Panc1 (cell line): ENCODE results near the gene GALNTL6. TPM values are rescaled to one million over a fixed set of nuclear protein-coding genes. Genes with fewer than 3 reads are reported as not detected.

Experiments used
- ATAC-seq: fragments of 200-7000 bp; cut with Tn5 transposase; 2 replicates; pipeline ENCODE4 v1.9.1; 2020; ENCODE audit warnings: mild to moderate bottlenecking, moderate library complexity
- BruUV-seq: library from RNA; stranded (reverse); fragments of 400-500 nt; replicated peaks from 2 replicates; lab custom pipeline; 2021; lab: Mats Ljungman, UMichigan
- CTCF ChIA-PET: fragments of 300-600 bp; sonication (Branson Sonifier 250); formaldehyde crosslinking; loops from one replicate; lab custom pipeline; 2022; ENCODE audit warnings: antibody characterized with exemption; lab: Charles Lee
- POLR2A ChIA-PET: fragments of 300-600 bp; sonication (Branson Sonifier 250); formaldehyde crosslinking; loops from one replicate; lab custom pipeline; 2022; ENCODE audit warnings: antibody characterized with exemption; lab: Charles Lee
- DNase-seq: peaks from one replicate; pipeline ENCODE4 v3.0.0-alpha.2; 2010; ENCODE audit warnings: low read depth, low spot score
- H3K27ac ChIP-seq: 2 replicates; pipeline ENCODE4 v1.5.1; 2011; ENCODE audit warnings: mild to moderate bottlenecking, low read length, inconsistent platforms
- H3K27me3 ChIP-seq: fragments of 200-500 bp; sonication (Bioruptor generic); 2 replicates; pipeline ENCODE4 v1.6.0; 2014; ENCODE audit warnings: low read length, inconsistent platforms; ENCODE audit not compliant: control insufficient read depth, insufficient read depth
- H3K36me3 ChIP-seq: fragments of 200-500 bp; sonication (Bioruptor generic); 2 replicates; pipeline ENCODE4 v1.5.1; 2014; ENCODE audit warnings: inconsistent platforms, mild to moderate bottlenecking, low read length, moderate library complexity; ENCODE audit not compliant: control insufficient read depth, insufficient read depth
- H3K4me1 ChIP-seq: 2 replicates; pipeline ENCODE4 v1.5.1; 2011; ENCODE audit warnings: inconsistent platforms, mild to moderate bottlenecking, low read length, moderate library complexity; ENCODE audit not compliant: control insufficient read depth, insufficient read depth
- H3K4me3 ChIP-seq, 2 experiments: 2 replicates each; pipeline ENCODE4 v1.5.1; 2011 to 2012; ENCODE audit warnings: low read depth in 2 of 2, low read length in 2 of 2, mild to moderate bottlenecking in 2 of 2, inconsistent platforms in 1 of 2, moderate library complexity in 1 of 2
- H3K9me3 ChIP-seq: fragments of 200-500 bp; sonication (Bioruptor generic); 2 replicates; pipeline ENCODE4 v1.5.1; 2014; ENCODE audit warnings: low read depth, mild to moderate bottlenecking, inconsistent platforms, low read length, moderate library complexity; ENCODE audit not compliant: control insufficient read depth, insufficient read depth
- CTCF ChIP-seq: fragments of 450-650 bp; IDR thresholded peaks from 2 replicates; pipeline ENCODE4 v1.5.1; 2017; ENCODE audit warnings: mild to moderate bottlenecking
- POLR2AphosphoS5 ChIP-seq: IDR thresholded peaks from 2 replicates; pipeline ENCODE4 v1.6.1; 2012; ENCODE audit warnings: mild to moderate bottlenecking, low read depth, low read length, moderate library complexity
- REST ChIP-seq, 2 experiments: IDR thresholded peaks; 2 replicates each; pipeline ENCODE4 v1.6.1; 2011 to 2012; ENCODE audit warnings: low read depth in 2 of 2, control low read depth in 1 of 2, low read length in 1 of 2, mild to moderate bottlenecking in 1 of 2, moderate library complexity in 1 of 2; ENCODE audit not compliant: insufficient read depth in 1 of 2
- SIN3A ChIP-seq: IDR thresholded peaks from 2 replicates; pipeline ENCODE4 v1.6.1; 2012; ENCODE audit warnings: low read depth, mild to moderate bottlenecking, low read length, moderate library complexity, borderline replicate concordance; ENCODE audit not compliant: insufficient read depth
- TCF7L2 ChIP-seq: IDR thresholded peaks from 2 replicates; pipeline ENCODE4 v1.6.1; 2011; ENCODE audit warnings: mild to moderate bottlenecking, low read depth, low read length, inconsistent platforms
- in situ Hi-C: cut with HindIII; loops from 2 replicates; pipeline ENCODE4 v1.10.0; 2016; ENCODE audit warnings: low sequenced_read_pairs, low pct_unique_long_range_greater_than_20kb
- intact Hi-C: fragments of 100-400 bp; cut with micrococcal nuclease; formaldehyde crosslinking; loops from one replicate; pipeline ENCODE4 v1.10.0; 2022; ENCODE audit not compliant: unreplicated experiment
- total RNA-seq: library from RNA; stranded (reverse); gene quantifications from one replicate; pipeline ENCODE4 v1.2.1, GENCODE V29; 2021; ENCODE audit not compliant: unreplicated experiment

Gene GALNTL6
- total RNA-seq, 1 experiment from 2014 or later = not detected

- TF ChIP-seq TCF7L2 (no peak), POLR2AphosphoS5 (no peak), CTCF (no peak), SIN3A (no peak), REST (IDR thresholded peaks at IDR 0.05; ENCODE audit: insufficient read depth in 1 of 2, low read depth in 2 of 2, low read length in 1 of 2) (no peak)
- no peaks in the 10 kb centered on the region for H3K36me3 ChIP-seq
- intact Hi-C loops (no loop called here), in situ Hi-C loops (no loop called here)
- BruUV-seq = no TSS peak
- no peak overlapping the region for H3K27ac ChIP-seq
- H3K4me3 ChIP-seq = no peak overlapping the region
- ChIA-PET POLR2A (no interaction called here), CTCF (no interaction called here)
- no peaks in the 10 kb centered on the region for H3K27me3 ChIP-seq
- no peaks in the 10 kb centered on the region for H3K9me3 ChIP-seq
- no peak for DNase-seq
- H3K4me1 ChIP-seq = no peaks in the 10 kb centered on the region
- no peak for ATAC-seq
Measured at GRCh38 chr4:172152284-172152683, 339.1 kb downstream of the GALNTL6 start.

GRCh38 chr4:172153719-172154118, 340.5 kb downstream of the GALNTL6 start:
- Histone ChIP-seq H3K9me3 (no peaks in the 10 kb centered on the region), H3K27ac (no peak overlapping the region), H3K4me3 (no peak overlapping the region), H3K27me3 (no peaks in the 10 kb centered on the region), H3K4me1 (no peaks in the 10 kb centered on the region), H3K36me3 (no peaks in the 10 kb centered on the region)
- CTCF ChIA-PET = no interaction called here
- no peak for DNase-seq
- no peak for ATAC-seq
- TF ChIP-seq REST (IDR thresholded peaks at IDR 0.05; ENCODE audit: insufficient read depth in 1 of 2, low read depth in 2 of 2, low read length in 1 of 2) (no peak), CTCF (no peak), POLR2AphosphoS5 (no peak), SIN3A (no peak), TCF7L2 (no peak)
- in situ Hi-C loops (no loop called here), intact Hi-C loops (no loop called here)
- POLR2A ChIA-PET = no interaction called here
- no TSS peak for BruUV-seq
